T-helper 2 cell (primary cell): Measurements from ENCODE around the gene NSUN3.
"Not testable (repeated sequence)": the region's sequence is repeated elsewhere in the genome, so short reads cannot be mapped to it uniquely, and the experiment has no call there.

ENCODE experiments used
- DNase-seq, 5 experiments: peaks; one replicate each; pipeline versions ENCODE4 v3.0.0 to v3.0.0-alpha.2; 2012 to 2022

Gene NSUN3

GRCh38 chr3:94069194-94069813 is 6.4 kb downstream of the NSUN3 start:
- peak in 1 of 5 experiments; percentile 32 for DNase-seq

GRCh38 chr3:94070341-94070911 is 7.6 kb downstream of the NSUN3 start:
- DNase-seq: peak in 1 of 5 experiments; percentile 33

- DNase-seq: peak in 1 of 5 experiments; percentile 84
Observed at GRCh38 chr3:94071713-94072284, 8.9 kb downstream of the NSUN3 start.

- DNase-seq: no peak
Observed at GRCh38 chr3:94076055-94076454, 13.2 kb downstream of the NSUN3 start.

GRCh38 chr3:94080552-94080951 is 17.7 kb downstream of the NSUN3 start:
- peak in 1 of 5 experiments; percentile 46 for DNase-seq

- DNase-seq: no peak
Observed at GRCh38 chr3:94081884-94082283, 19.0 kb downstream of the NSUN3 start.

GRCh38 chr3:94082391-94082937 is 19.6 kb downstream of the NSUN3 start:
- no peak for DNase-seq

GRCh38 chr3:94083261-94083660 is 20.4 kb downstream of the NSUN3 start:
- peak in 1 of 5 experiments; percentile 28 for DNase-seq

GRCh38 chr3:94089126-94089525 is 26.3 kb downstream of the NSUN3 start:
- DNase-seq: no peak

- DNase-seq: no peak
Observed at GRCh38 chr3:94092086-94092485, 29.2 kb downstream of the NSUN3 start.

- DNase-seq: no peak
Observed at GRCh38 chr3:94093151-94093550, 30.3 kb downstream of the NSUN3 start.

GRCh38 chr3:94095111-94095510 is 32.2 kb downstream of the NSUN3 start:
- DNase-seq: no peak

- no peak for DNase-seq
Observed at GRCh38 chr3:94098452-94098851, 35.6 kb downstream of the NSUN3 start.

GRCh38 chr3:94099311-94099710 is 36.5 kb downstream of the NSUN3 start:
- no peak for DNase-seq

- peak in 1 of 5 experiments; percentile 9 for DNase-seq
Observed at GRCh38 chr3:94101860-94102259, 39.0 kb downstream of the NSUN3 start.

- no peak for DNase-seq
Observed at GRCh38 chr3:94106268-94106667, 43.4 kb downstream of the NSUN3 start.

GRCh38 chr3:94110232-94110631 is 47.4 kb downstream of the NSUN3 start:
- not testable (repeated sequence) for DNase-seq

- DNase-seq: no peak
Observed at GRCh38 chr3:94110854-94111253, 48.0 kb downstream of the NSUN3 start.

GRCh38 chr3:94114666-94115065 is 51.8 kb downstream of the NSUN3 start:
- no peak for DNase-seq

GRCh38 chr3:94115482-94115881 is 52.6 kb downstream of the NSUN3 start:
- no peak for DNase-seq

- no peak for DNase-seq
Observed at GRCh38 chr3:94117729-94118128, 54.9 kb downstream of the NSUN3 start.

- no peak for DNase-seq
Observed at GRCh38 chr3:94118390-94118789, 55.5 kb downstream of the NSUN3 start.

- DNase-seq: no peak
Observed at GRCh38 chr3:94121161-94121560, 58.3 kb downstream of the NSUN3 start.

GRCh38 chr3:94127115-94127514 is 64.3 kb downstream of the NSUN3 start:
- DNase-seq: no peak
